DMS153 (cell line): ENCODE results near the gene HARBI1.

Experiments used
- DNase-seq: peaks from one replicate; lab custom pipeline; 2025; lab: John Stamatoyannopoulos, UW

The HARBI1 gene, protein sequence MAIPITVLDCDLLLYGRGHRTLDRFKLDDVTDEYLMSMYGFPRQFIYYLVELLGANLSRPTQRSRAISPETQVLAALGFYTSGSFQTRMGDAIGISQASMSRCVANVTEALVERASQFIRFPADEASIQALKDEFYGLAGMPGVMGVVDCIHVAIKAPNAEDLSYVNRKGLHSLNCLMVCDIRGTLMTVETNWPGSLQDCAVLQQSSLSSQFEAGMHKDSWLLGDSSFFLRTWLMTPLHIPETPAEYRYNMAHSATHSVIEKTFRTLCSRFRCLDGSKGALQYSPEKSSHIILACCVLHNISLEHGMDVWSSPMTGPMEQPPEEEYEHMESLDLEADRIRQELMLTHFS

GRCh38 chr11:46617134-46617971 is at the start of gene HARBI1, which contains the start of gene ATG13:
Gene HARBI1, minus strand, starts transcription at chr11:46617227. Its CDS starts 990 bp downstream, at chr11:46616237.
Gene ATG13, plus strand, starts transcription at chr11:46617553. Its CDS starts 26,739 bp downstream, at chr11:46644292.
- peak; percentile 72 for DNase-seq

- no peak for DNase-seq
Observed at GRCh38 chr11:46666516-46666915, 49.5 kb upstream of the HARBI1 start.

GRCh38 chr11:46665356-46665755 is 48.3 kb upstream of the HARBI1 start:
- DNase-seq, result no peak

GRCh38 chr11:46664612-46665011 is 47.6 kb upstream of the HARBI1 start:
- DNase-seq, result no peak

GRCh38 chr11:46663277-46663940 is 46.4 kb upstream of the HARBI1 start:
- DNase-seq, result no peak

GRCh38 chr11:46662366-46662765 is 45.3 kb upstream of the HARBI1 start:
- no peak for DNase-seq

- DNase-seq, result no peak
Observed at GRCh38 chr11:46661836-46662235, 44.8 kb upstream of the HARBI1 start.

DNA sequence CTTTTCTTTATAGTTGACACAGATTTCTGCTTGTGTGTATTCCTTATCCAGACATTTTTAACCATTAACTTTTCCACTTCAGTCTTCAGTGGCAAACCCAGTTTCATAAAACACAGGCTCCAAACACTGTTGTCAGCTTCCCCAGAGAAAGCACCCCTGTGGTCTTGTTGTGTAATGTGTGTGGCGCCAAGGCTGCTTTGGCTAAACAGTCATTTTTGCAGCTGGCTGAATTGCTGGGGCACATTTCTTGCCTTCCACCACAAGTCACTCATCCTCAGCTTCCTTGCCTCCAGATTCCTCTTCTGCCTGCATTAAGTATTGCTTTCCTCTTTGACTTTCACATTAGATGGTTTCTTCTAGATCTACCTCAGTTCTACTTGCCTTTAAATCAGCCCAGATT is 42.9 kb upstream of the HARBI1 start:
- DNase-seq, result no peak

- DNase-seq, result no peak
Observed at GRCh38 chr11:46658259-46658658, 41.2 kb upstream of the HARBI1 start.

GRCh38 chr11:46657186-46657585 is 40.2 kb upstream of the HARBI1 start:
- no peak for DNase-seq

GRCh38 chr11:46655631-46656030 is 38.6 kb upstream of the HARBI1 start:
- no peak for DNase-seq

- no peak for DNase-seq
Observed at GRCh38 chr11:46649180-46649738, 32.2 kb upstream of the HARBI1 start.

DNA sequence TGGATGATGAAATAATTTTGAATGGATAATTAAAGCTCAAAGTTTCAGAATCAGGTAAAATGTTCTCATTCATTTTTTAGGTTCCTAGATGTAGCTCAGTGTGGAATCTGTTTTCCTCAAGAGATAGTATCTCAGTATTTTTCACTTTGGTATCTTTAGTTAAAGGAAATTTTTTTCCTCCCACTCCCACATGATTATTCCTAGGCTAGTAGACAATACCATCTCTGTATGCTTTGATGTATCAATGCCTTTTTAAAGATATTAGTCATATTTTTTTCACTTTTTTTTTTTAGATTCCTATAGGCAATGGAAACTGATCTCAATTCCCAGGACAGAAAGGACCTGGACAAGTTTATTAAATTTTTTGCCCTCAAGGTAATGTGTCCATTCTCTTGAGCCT is 27.0 kb upstream of the HARBI1 start:
- no peak for DNase-seq

- DNase-seq, result no peak
Observed at GRCh38 chr11:46643531-46643930, 26.5 kb upstream of the HARBI1 start.

DNA sequence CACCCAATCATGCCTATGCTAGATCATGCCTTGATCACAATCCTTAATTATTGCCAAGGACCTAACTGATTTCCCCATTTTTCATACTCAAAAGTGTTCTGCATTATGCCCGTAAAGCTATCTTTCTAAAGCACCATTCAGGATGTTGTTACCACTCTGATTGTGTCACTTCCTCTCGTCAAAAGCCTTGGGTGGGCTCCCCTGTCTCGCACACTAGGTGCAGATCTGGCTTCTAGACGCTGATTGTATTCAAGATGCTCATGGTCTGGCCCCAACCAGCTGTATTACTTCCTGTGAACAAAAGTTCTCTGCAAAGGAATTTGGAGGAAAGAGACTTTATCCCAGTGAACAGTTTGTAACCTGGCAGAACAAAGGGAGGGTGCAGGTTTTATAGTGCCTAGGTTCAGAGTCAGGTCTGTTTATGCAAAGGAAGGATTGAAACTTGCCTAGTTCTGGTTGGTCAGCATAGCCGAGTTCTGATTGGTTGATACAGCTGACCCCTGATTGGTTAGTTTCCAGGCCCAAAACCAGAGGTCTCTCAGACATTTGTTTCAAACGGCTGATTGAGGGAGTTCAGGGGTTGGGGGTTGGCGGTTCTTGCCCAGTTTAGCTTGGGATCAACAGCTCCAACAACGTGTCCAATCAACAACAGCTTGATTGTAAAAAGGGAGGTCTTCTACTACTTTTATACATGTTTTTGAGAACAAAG is 25.8 kb upstream of the HARBI1 start:
- DNase-seq, result no peak

- DNase-seq, result no peak
Observed at GRCh38 chr11:46641639-46642038, 24.6 kb upstream of the HARBI1 start.

DNA sequence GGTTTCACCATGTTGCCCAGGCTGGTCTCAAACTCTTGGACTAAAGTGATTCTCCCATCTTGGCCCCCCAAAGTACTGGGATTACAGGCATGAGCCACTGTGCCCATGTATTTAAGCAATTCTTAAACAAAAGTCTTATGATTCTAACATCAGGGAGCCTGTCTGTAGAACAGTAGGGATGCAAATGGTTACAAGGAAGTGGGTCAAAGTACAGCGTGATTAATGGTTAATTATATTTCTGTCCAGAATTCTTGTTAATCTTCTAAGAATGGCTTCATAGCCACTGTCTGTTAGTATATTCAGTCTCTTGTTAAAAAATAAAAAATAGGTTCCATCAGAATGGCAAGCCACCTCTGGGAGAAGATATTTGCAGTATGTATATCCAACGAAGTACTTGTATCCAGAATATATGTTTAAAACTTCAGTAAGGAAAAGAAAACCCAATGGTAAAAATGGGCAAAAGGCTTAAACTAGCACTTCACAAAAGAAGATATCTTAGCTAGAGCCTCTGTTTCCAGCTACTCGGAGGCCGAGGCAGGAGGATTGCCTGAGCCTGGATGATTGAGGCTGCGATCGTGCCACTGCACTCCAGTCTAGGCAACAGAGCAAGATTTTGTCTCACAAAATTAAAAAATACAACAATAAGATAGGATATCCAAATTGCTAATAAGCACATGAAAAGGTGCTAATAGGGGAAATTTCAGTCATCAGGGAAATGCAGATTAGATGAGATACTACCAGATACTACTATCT is 23.2 kb upstream of the HARBI1 start:
- no peak for DNase-seq

GRCh38 chr11:46639197-46639839 is 22.3 kb upstream of the HARBI1 start:
- DNase-seq, result no peak

GRCh38 chr11:46637546-46637945 is 20.5 kb upstream of the HARBI1 start:
- no peak for DNase-seq

- no peak for DNase-seq
Observed at GRCh38 chr11:46635557-46636139, 18.6 kb upstream of the HARBI1 start.
